Spleen (tissue), 7 donors: Measurements from ENCODE around the gene EFCAB11.

Source experiments
- POLR2A ChIP-seq, 3 donors: fragments of 450-650 bp; IDR thresholded peaks; one replicate each; pipeline ENCODE4 v1.5.1; 2017; ENCODE audit warnings: antibody characterized with exemption in 3 of 3, mild to moderate bottlenecking in 1 of 3
- POLR2AphosphoS5 ChIP-seq, 3 donors: sonication (generic); formaldehyde crosslinking; IDR thresholded peaks; one replicate each; pipeline ENCODE4 v1.5.1; 2017; ENCODE audit warnings: antibody characterized with exemption in 3 of 3
- TF ChIP-seq, protein P1 (sequence below), 11 experiments: fragments of 200-600 bp in 7 of 11; fragments of 450-650 bp in 4 of 11; sonication (generic) in 4 of 11; IDR thresholded peaks in 8 of 11; conservative IDR thresholded peaks in 3 of 11; 1 replicate in 7 of 11; 2 replicates in 4 of 11; pipeline versions ENCODE4 v1.4.0 to v1.8.0; 2016 to 2021; ENCODE audit warnings: antibody characterized with exemption in 11 of 11, inconsistent platforms in 4 of 11, mild to moderate bottlenecking in 1 of 11
- donor health status: DM: no; HTN: no; CAD: no; lungs with moderate emphysema.
- donor health status: DM: no; HTN: no; CAD: no.
- donor health status: DM: no; HTN: no; CAD: no.

- TF ChIP-seq POLR2A (IDR thresholded peaks at IDR 0.05) = no peak
- TF ChIP-seq, protein P1, sequence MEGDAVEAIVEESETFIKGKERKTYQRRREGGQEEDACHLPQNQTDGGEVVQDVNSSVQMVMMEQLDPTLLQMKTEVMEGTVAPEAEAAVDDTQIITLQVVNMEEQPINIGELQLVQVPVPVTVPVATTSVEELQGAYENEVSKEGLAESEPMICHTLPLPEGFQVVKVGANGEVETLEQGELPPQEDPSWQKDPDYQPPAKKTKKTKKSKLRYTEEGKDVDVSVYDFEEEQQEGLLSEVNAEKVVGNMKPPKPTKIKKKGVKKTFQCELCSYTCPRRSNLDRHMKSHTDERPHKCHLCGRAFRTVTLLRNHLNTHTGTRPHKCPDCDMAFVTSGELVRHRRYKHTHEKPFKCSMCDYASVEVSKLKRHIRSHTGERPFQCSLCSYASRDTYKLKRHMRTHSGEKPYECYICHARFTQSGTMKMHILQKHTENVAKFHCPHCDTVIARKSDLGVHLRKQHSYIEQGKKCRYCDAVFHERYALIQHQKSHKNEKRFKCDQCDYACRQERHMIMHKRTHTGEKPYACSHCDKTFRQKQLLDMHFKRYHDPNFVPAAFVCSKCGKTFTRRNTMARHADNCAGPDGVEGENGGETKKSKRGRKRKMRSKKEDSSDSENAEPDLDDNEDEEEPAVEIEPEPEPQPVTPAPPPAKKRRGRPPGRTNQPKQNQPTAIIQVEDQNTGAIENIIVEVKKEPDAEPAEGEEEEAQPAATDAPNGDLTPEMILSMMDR (IDR thresholded peaks at IDR 0.05 in 8 of 11, conservative IDR thresholded peaks at IDR 0.05 in 3 of 11) = no peak
- TF ChIP-seq POLR2AphosphoS5 (IDR thresholded peaks at IDR 0.05) = no peak
These were observed 97.6 kb downstream of the EFCAB11 start for GRCh38 chr14:89856871-89857345.
